GM18517 (cell line): Measurements from ENCODE around the gene IPO9.
"Not testable (repeated sequence)": the region's sequence is repeated elsewhere in the genome, so short reads cannot be mapped to it uniquely, and the experiment has no call there.

ENCODE experiments used
- ATAC-seq: cut with Tn5 transposase; IDR thresholded peaks from one replicate; pipeline ENCODE4 v1.9.1; 2021; ENCODE audit warnings: mild to moderate bottlenecking, moderate library complexity; ENCODE audit not compliant: unreplicated experiment

The IPO9 gene

DNA sequence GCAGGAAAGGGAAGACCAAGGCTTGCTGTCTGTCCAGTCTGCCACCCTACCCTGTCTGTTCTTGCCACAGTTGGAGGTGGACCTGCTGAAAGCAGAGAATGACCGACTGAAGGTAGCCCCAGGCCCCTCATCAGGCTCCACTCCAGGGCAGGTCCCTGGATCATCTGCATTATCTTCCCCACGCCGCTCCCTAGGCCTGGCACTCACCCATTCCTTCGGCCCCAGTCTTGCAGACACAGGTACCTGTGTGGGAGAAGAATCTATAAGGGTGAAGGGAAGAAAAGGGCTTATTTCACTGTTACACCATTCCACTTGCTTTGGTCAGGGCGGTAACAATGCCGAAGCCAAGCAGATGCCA is 20.3 kb upstream of the IPO9 start:
- ATAC-seq = no peak

- no peak for ATAC-seq
Observed at GRCh38 chr1:201809876-201810275, 19.1 kb upstream of the IPO9 start.

- no peak for ATAC-seq
Observed at GRCh38 chr1:201810466-201811216, 18.3 kb upstream of the IPO9 start.

- no peak for ATAC-seq
Observed at GRCh38 chr1:201813226-201813625, 15.7 kb upstream of the IPO9 start.

DNA sequence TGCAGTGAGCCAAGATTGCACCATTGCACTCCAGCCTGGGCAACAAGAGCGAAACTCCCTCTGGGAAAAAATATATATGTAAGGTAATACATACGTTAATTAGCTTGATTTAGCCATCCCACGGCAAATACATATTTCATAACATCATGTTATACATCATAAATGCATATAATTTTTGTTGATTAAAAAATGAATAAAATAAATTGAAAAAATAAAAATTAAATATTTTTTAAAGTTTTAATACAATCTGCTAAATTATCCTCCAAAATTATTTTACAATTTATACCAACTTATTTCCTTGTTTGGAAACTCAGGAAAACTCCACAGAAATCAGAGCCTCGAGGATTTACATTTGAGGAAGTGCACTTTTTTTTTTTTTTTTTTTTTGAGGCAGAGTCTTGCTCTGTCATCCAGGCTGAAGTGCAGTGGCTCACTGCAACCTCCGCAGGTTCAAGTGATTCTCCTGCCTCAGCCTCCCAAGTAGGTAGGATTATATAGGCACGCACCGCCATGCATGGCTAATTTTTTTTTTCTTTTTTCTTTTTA is 12.6 kb upstream of the IPO9 start:
- no peak for ATAC-seq

- ATAC-seq = no peak
Observed at GRCh38 chr1:201818971-201819750, 9.8 kb upstream of the IPO9 start.

GRCh38 chr1:201820413-201820812 is 8.5 kb upstream of the IPO9 start:
- no peak for ATAC-seq

DNA sequence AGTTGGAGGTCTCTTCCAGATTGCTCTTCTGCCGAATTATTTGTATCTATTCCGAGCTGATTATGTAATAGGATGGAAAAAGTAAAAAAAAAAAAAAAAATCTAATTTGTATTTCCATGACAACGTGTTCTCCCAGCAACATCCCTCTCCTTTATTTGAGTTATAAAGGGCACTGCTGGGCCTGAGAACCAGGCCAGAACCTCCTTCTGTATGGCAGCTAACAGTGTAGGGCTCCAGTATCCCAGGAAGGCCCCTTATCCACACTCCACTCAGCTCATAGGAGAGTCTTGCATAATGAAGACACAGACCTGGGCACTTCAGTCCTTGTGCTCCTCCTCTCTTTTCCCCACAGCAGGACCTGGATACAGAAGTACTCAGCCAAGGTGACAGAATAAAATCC is 3.7 kb upstream of the IPO9 start:
- ATAC-seq = no peak

GRCh38 chr1:201826830-201827229 is 2.1 kb upstream of the IPO9 start:
- no peak for ATAC-seq

DNA sequence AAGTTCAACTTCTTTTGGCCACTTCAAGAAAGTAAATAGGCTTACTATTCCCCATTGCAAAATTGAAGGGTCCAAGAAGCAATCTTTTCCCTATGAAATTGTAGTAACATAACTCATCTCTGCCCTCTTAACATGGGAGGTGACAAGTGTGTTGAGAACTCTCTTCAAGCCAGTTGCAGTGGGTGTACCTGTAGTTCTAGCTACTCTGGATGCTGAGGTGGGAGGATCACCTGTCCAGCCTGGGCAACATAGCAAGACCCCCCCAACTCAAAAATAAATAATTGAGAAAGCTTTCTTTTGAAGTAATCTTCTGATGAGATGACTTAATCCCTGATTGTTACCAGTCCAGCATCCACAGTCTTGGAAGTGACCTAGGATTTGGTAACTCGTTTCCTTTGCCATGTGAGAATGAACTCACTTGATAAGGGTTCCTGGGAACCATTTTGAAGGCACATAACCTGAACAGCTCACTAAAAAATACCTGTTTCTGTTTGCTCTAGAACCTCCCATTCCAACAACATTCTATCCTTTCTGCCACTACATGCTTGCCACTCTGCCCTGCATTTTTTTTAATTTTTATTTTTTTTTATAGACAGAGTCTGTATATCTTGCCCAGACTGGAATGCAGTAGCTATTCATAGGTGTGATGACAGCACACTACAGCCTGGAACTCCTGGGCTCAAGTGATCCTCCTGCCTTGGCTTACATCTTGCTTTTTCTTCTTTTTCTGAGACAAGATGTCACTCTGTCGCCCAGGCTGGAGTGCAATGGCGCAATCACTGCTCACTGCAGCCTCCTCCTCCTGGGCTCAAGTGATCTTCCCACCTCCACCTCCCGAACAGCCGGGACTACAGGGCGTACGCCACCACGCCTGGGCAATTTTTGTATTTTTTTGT is 1.4 kb upstream of the IPO9 start:
- ATAC-seq = no peak

DNA sequence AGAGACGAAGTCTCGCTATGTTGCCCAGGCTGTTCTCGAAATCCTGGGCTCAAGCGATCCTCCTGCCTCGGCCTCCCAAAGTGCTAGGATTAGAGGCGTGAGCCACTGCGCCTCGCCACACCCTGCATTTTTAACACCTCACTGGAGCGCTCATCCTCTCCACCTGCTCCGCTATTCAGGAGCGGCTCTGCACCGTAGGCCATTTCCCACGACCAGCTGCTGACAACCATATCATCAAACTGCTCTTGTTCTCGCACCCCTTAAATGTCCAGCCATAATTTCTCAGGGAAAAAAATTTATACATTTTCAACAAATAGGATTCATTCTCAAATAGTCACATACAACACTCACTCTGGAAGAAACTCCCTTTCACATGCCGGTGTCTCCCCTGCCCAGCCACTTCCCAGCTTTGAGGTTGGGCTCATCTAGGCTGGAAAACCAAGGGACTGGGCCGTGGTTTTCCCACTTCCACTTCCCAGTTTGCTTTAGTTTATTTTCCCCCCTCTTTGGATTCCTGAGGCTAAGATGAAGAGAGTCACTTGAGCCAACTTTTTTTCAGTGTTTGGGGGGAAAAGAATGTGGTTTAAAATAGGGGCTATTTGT is 639 bp upstream of the IPO9 start:
- ATAC-seq = no peak

GRCh38 chr1:201831371-201831770 is 2.4 kb downstream of the IPO9 start:
- no peak for ATAC-seq

DNA sequence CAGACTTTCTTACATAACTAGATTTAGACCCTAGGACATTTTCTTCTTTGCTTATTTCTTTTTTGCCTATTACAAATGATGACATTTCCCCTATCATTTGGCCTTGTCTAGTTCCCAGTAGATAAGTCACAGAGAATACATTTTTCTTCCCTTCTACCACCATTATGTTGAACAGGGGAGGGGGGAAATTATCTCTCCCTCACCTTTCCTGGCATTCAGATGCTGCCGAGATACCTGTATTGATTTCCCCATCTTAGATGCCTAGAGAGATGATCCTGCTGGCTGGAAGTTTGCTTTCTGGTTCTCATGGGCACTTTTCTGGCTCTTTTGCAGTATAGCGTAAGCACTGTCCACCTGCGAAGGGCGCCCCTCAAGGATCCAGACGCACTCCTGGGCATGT is 5.7 kb downstream of the IPO9 start:
- no peak for ATAC-seq

DNA sequence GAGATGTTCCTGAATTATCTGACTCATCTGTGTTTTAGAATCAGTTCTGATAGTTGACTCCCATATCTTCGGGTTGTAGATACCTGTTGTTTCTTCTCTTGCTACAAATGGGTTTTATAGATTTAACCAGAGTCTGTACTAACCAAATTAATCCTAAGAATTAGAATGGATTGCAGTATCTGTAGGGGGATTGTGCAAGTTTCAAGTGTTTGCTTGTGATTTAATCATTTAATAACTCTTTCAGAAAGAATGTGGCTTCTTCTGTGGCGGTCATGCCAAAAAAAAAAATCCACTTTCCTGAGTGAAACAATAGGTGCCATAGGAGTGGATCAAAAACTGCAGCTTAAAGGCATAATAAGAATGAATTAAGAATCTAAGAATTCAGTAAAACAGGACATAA is 9.4 kb downstream of the IPO9 start:
- ATAC-seq = no peak

DNA sequence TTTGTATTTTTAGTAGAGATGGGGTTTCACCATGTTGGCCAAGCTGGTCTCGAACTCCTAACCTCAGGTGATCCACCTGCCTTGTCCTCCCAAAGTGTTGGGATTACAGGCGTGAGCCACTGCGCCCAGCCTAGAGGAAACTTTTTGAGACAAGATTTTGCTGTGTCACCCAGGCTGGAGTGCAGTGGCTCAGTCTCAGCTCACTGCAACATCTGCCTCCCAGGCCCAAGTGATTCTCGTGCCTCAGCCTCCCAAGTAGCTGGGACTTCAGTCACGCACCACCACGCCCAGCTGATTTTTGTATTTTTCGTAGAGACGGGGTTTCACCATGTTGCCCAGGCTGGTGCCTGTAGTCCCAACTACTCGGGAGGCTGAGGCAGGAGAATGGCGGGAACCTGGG is 10.1 kb downstream of the IPO9 start:
- not testable (repeated sequence) for ATAC-seq

DNA sequence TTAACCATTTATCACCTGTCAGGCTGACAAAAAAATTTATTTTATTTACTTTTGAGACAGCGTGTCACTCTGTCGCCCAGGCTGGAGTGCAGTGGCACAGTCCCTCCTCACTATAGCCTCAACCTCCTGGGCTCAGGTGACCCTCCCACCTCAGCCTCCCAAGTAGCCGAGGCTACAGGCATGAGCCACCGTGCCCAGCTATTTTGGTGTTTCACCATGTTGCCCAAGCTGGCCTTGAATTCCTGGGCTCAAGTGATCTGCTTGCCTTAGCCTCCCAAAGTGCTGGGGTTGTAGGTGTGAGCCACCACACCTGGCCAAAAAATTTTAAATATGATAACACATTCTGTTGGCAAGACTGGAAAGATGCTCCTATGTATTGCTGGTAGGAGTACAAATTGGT is 11.1 kb downstream of the IPO9 start:
- no peak for ATAC-seq

GRCh38 chr1:201840490-201840889 is 11.5 kb downstream of the IPO9 start:
- ATAC-seq = no peak

- no peak for ATAC-seq
Observed at GRCh38 chr1:201841265-201841912, 12.4 kb downstream of the IPO9 start.

DNA sequence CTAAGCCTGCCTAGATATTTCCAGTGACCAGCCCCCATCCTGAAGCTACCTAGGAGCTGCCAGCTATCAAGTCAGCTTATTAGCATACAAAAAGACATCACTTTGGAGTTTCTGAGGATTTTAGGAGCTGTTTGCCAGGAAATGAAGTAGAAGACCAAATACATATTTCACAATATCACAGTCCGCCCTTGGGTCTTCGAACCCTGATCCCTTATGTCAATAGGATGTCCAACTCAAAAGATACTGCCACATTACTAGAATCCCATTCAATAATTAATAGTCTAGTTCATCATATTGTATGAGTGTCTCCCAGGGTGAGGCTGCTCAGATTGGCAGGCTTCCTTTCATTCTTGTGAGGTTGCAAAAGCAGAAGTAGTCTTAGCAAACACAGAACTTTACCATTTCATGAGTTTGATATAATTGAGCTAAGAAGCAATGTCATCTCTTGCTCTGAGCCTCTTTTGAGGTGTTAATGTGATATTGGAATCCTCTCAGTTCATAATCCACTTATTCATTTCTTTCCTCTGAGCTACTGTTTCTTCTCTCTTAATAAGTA is 13.6 kb downstream of the IPO9 start:
- no peak for ATAC-seq
